GM18499 (cell line): Measurements from ENCODE around the gene CACNG8.

Experiments used
- ATAC-seq: cut with Tn5 transposase; IDR thresholded peaks from one replicate; pipeline ENCODE4 v1.9.1; 2021; ENCODE audit warnings: moderate number of reproducible peaks; ENCODE audit not compliant: insufficient read depth, unreplicated experiment

Gene CACNG8

DNA sequence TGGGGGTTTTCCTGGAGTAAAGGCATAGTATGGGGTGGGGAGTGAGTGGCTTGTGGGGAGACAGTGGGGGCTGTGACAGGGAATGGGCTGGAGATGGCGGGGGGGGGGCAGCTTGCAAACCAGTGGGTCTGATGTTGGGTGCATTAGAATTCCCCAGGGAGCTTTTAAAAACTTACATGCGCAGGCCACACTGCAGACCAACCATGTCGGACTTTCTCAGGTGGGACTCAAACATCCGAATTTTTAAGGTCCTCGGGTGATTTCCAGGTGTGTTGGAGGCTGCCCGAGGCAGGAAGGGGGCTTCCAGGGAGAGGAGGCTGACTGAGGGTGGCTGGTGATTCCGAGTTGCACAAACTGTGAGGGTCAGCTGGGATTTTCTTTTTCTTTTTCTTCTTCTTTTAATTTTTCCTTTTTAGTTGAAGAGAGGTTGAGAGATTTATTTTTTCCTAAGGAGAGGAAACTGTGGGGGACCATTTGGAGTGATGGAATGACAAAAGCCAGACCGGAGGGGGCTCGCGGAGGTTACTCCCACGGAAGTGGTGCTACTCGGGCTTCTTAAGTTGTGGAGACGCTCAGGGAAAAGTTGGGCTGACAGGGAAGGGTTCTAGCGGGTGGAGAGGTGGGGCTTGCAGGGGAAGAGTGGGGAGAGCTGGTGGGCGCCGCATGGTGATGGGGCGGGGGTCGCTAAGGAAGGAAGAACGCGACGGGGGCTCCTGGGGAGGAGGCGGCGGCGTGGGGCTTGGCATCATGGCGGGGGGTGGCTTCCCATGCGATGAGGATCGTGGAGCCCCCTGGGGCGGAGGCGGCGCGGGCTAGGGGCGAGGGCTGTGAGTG is 997 bp upstream of the CACNG8 start:
- no peak for ATAC-seq

DNA sequence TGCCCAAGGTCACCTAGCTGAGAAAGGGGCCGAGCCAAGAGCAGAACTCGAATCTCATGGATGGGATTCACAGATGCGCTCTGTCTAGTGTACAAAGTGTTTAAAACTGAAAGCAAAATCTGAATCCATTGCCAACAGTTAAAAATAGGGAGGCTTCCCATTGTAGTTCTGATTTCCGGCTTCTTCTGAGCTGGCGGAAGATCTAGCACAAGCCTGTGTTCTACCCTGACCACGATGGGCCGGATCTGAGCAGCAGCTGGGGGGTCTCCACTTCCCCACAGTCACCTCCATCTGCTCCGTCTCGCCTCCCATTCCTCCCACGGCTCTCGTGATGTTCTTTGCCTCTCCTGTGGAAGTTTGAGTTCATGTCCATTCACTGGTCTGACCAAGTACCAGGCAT is 2.4 kb downstream of the CACNG8 start:
- ATAC-seq, result no peak

DNA sequence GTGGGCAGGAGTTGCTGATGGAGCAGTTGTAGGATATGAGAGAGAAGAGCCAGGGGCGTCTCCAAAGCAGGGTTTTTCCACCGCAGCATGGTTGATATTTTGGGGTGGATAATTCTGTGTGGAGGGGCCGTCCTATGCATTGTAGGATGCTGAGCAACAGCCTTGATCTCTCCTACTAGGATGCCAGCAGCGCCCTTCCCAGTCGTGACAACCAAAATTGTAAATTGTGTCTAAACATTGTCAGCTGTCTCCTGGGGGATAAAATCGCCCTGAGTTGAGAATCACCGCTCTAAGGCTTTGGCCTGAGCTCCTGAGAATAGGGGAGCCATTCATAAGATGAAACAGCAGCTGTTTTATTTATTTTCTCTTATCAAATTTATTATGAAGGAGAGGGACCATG is 4.2 kb downstream of the CACNG8 start:
- no peak for ATAC-seq

DNA sequence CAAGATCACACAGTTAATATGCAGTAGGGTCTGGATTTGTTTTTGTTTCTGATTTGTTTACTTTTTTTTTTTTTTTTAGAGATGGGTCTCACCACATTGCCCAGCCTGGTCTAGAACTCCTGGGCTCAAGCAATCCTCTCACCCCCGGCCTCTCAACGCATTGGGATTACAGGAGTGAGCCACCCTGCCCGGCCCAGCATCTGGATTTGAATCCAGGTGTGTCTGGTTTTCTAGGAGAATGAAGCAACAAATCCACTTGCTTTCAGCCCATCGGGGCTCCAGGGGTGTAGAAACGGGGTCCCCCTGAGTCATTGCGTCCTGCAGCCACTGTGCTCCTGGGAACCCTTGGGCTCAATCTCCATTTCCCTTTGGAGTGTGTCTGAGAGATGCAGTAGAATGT is 6.6 kb downstream of the CACNG8 start:
- no peak for ATAC-seq

DNA sequence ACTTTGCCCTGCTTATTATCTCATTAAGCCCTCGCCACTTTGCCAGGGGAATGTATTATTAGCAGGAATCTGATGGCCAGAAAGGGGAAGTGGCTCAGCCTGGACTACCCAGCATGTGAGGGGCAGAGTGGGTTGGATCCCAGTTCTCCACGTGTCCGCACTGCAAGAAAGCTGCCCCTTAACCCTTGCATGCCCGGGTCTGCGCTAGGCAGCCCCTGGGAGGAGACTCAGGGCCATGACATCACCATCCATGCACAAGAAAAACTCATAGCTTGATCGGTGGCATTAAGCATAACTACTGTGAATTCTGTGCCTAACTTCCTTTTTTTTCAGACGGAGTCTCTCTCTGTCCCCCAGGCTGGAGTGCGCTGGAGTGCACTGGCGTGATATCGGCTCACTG is 8.9 kb downstream of the CACNG8 start:
- no peak for ATAC-seq

DNA sequence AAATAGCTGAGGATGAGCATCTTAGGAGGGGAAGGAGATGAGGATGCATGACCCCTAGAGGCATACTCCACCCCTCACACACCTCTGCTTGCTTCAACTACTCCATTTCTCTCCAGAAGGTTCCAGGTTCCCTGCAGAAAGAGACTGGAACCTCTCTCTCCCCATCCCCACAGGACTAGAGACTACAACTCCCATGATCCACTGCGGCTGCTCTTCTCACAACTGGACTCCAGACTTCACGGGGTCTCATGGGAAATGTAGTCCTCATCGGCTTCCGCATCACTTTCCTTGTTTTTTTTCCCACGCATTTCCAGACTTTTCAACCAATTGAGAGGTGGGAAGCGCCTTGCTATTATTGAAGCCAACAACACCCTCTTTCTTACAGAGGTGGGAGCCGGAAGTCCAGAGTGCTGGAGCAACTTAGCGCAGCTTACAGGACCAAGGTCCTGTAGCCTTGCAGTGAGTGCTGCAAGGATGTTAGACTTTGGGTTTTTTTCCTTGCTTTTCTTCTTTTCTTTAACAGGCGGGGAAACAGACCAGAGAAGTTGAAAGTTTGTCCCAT is 14.8 kb downstream of the CACNG8 start:
- no peak for ATAC-seq

DNA sequence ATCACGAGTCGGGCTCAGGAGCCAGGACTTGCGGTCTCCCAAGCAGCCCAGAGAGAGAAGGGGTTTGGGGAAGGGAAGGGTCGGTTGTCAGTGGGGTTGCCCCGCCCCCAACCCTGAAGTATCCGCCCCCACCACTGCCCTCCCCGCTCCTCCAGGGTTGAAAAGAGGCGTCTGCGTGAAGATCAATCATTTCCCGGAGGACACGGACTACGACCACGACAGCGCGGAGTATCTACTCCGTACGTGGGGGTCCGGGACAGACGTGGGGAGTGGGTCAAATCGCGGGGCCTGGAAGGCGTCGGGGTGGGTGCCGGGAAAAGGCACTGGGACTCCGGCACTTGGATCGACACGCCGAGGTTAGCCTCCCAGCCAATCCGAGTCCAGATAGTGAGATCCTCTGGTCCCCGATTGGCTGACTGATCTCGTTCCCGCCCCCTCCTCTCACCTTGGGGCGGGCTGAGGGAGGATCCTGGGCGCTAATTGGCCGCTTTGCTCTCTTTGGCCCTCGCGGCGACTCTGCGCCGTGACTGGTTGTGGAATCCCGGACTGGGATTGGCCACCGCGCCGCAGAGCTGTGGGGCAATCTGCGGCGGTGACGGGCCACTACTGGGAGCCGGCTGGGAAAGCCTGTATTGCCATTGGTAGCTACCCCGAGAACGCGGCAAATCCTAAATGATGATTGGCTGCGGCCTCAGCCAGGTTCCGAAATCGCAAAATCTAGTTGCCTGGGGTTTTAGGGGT is 15.4 kb downstream of the CACNG8 start:
- ATAC-seq, result no peak

DNA sequence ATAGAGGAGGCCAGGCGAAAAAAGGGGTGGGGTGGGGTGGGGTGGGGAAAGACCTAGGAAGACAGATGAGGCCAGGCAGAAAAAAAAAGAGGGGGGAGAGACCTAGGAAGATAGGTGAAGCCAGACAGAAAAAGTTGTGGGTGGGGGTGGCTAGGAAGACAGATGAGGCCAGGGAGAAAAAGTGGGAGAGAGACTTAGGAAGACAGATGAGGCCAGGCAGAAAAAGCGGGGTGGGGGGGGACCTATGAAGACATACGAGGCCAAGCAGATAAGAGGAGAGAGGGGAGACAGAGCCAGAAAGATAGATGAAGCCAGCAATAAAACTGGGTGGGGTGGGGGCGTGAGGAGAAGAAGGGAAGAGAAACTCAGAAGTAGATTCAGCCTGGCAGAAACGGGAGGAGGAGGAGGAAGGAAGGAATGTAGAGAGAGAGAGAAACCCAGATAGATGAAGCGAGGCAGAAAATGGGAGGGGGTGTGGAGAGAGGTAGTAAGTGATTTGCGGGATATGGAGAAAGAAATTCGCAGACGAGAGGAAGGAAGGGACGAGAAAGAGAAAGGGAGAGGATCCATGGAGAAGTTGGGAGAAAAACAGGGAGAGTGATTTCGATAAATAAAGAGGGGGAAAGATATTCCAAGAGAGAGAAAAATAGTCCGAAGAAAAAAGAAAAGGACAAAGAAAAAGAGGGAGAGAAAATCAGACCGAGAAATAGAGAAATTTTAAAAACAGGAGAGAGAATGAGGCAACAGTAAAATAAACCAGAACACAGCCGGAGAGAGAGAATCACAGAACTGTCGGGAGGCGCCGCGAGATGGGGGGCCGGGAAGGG is 16.5 kb downstream of the CACNG8 start:
- no peak for ATAC-seq

DNA sequence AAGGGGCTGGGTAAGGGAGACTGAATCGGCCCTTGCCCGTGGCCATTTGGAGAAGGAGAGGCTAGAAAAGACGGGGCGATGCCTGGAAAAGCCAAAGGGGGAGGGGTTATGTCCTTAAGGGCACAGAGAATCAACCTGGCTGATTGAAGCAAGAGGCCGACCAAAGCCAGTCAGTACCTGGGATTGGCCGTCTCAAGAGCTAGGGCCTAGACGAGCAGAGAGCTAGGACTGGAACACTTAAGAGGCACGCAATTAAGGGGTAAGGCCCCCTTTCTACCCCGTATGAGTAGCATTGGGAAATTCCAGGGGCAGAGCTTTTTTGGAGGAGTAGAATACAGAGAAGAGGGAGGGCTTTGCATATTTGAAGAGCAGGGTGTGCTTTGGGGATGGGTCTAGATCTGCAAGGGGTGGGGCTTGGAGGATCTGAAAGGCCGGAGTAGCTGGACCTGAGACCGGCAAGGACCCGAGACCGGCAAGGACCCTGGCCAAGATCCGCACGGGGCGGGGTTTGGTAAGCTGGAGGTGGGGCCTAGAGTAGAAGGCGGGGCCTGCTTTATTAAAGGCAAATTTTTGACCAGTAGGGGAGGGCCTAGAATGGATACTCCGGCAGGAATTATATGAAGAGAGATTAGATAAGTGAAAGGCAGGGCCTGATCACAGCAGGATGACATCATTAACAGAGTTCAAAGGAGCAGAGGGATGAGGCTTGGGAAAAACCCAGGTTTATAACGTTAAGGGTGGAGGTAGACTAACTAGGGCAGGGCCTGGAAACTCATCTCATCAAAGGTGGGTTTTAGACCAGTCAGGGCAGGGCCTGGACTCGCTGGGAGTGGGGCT is 18.0 kb downstream of the CACNG8 start:
- ATAC-seq, result no peak

DNA sequence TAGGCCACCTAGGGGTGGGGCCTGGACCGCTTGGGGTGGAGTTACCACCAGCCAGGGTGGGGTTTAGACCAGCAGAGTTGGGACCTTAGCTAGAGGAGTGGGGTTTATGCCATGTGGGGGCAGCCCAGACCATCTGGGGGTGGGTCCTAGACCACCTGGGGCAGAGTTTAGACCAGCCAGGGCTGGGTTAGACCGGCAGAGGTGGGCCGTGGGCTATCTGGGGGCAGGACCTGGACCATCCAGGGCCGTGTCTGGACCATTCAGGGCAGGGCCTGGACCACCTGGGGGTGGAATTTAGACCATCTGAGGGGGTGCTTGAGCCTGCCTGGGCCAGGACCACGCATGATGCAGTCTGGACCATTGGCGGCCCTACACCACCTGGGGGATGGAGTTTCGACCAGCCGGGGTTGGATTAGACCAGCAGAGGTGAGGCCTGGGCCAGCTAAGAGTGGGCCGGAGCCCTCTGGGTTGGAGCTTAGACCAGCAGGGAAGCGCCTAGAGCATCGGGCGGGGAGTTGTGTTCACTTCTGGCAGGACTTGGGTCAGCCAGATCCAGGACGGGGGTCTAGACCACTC is 18.7 kb downstream of the CACNG8 start:
- ATAC-seq, result no peak

DNA sequence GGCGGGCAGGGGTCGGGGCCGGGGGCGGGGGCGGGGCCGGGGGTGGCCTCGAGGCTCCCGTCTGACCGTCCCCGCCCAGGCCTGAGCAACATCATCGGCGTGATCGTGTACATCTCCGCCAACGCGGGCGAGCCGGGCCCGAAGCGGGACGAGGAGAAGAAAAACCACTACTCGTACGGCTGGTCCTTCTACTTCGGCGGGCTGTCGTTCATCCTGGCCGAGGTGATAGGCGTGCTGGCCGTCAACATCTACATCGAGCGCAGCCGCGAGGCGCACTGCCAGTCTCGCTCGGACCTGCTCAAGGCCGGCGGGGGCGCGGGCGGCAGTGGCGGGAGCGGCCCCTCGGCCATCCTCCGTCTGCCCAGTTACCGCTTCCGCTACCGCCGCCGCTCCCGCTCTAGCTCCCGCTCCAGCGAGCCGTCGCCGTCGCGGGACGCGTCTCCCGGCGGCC is 19.3 kb downstream of the CACNG8 start:
- ATAC-seq, result no peak

DNA sequence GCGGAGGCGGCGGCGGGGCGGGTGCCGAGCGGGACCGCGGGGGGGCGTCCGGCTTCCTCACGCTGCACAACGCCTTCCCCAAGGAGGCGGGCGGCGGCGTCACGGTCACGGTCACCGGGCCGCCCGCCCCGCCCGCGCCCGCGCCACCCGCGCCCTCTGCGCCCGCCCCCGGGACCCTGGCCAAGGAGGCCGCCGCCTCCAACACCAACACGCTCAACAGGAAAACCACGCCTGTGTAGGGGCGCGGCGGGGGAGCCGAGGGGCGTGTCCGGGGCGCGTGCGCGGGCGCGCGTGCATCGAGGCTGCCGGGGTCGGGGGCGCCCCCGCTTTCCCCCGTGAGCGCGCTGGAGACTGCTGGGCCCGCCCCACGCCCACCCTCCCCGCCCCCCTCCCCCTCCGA is 19.9 kb downstream of the CACNG8 start:
- ATAC-seq, result no peak

DNA sequence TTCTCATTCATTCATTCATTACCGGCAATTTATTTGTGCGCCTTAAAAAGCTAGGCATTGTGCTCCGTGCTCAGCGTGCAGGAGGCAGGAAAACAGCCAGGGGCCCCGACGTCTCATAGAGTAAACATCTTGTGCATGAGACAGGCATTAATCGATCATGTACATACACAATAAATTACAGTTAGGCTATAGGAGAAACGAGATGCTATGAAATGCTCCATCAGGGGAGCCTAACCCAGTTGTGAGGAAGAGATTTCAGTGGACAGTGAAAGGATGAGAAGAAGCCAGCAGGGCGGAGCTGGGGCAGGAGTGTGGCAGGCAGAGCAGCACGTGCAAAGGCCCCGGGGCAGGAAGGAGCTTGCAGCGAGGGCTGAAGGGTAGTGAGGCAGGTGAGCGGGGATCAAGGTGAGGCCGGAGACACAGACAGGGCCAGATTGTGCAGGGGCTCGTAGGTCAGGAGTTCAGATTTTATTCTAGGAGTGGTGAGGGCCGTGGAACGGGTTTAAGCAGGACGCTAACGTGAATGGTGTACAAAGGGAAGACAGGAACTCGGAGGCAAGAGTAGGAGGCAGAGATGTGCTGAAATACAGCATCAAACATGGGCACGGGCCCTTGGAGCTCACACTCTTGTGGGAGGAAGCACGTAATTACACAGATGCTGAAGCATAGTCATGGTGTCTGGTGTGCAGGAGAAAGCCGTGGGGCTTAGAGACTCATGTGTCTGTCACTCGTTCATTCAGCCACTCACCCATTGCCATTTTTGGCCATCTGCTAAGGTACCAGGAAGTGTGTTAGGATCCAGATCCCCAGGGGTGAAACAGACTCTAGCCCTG is 20.9 kb downstream of the CACNG8 start:
- no peak for ATAC-seq

DNA sequence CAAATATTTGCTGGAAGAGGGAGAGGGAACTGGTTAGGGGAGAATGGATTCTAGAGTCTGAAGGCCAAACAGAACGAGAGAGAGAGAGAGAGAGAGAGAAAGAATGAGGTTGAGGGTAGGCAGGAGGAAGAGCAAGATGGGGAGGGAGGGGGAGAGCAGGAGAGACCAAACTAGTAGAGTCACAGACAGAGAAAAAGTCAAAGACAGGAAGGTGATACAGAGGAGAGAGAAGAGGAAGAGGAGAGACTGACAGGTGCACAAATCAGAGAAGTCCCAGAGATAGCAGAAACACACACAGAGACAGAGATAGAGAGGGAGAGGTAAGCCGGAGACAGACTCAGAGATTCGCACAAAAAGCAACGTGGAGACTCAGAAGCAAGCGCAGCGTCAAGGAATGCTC is 23.1 kb downstream of the CACNG8 start:
- ATAC-seq, result no peak

DNA sequence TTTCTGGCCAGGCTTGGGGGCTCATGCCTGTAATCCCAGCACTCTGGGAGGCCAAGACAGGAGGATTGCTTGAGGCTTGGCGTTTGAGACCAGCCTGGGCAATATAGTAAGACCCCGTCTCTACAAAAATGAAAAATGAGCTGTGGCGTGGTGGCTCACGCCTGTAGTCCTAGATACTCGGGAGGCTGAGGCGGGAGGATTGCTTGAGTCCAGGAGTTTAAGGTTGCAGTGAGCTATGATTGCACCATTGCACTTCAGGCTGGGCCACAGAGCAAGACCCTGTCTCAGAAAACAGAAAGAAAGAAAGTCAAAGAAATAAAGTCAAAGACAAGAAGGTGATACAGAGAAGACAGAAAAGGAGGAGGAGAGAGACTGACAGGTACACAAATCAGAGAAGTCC is 26.2 kb downstream of the CACNG8 start:
- no peak for ATAC-seq

DNA sequence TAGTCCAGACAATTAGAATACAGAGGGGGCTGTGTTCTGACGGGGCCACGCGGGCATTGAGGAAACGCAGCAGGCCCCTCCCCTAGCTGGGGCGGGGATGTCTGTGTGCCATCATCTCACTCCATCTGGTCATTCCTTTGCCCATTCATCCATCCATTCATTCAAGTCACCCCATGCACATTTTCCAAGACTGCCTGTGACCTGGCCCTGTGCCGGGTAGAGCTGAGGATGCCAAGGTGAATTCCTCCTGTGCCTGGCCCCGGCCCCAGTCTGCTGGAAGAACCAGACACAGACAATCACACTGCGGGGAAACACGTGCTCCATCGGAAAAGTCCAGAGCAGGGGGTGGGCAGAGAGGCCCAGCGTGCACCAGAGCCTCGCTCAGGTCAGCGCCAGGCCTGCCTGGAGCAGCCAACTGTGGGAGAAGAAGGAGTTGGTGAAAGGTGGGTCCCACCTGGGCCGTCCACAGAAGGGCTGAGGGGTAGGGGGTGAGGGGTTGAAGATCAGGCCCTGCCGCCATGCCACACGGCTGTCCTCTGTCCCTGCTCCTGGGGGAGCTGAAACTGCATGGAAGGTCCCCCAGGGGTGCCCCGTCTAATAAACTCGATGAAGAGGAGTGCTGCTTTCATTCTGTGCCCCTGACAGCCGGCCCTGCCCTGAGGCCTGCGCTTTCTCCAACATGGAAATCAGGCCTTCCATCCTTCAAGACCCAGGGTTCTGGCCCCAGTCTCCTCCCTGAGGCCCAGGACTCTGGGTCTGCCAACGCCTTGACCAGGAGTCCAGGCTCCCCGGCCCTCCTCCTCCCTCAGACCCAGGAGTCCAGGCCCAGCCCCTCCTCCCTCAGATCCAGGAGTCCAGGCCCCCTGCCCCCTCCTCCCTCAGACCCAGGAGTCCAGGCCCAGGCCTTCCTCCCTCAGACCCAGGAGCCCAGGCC is 27.1 kb downstream of the CACNG8 start:
- ATAC-seq, result no peak
